Measurements from ENCODE around the gene MARVELD2. TPM values are rescaled to one million over a fixed set of nuclear protein-coding genes. Genes with fewer than 3 reads are reported as not detected.
"Not testable (repeated sequence)": the region's sequence is repeated elsewhere in the genome, so short reads cannot be mapped to it uniquely, and the experiment has no call there.

The MARVELD2 gene
- total RNA-seq, 1 experiment from 2014 or later = 12.5 TPM

DNA sequence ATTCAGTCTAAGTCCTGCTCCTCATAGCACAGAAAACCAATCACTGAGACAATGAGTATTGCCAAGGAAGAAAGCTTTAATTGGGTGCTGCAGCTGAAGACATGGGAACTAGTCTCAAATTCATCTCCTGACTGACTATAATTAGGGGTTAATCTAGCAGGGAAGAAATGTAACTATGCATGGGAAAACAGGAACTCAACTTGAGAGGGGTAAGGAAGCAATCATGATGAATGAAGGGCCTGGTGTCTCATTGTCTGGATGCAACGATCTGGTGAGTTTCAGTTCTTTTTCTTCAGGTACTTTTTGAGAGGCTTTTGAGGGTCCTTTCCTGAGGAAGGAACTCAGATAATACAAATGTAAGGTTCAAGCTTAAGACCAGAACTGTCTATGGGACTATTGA lies 53.7 kb downstream of the MARVELD2 start:
- DNase-seq (no peak), ATAC-seq (no peak)
- ChIA-PET POLR2A (ENCODE audit: unreplicated experiment) (no interaction called here), CTCF (no interaction called here)
- Histone ChIP-seq H4K20me1 (ENCODE audit: low read length) (no peaks in the 10 kb centered on the region), H3K9me2 (replicated peaks; ENCODE audit: low read length) (no peaks in the 10 kb centered on the region), H3K27ac (ENCODE audit: low read length) (no peak overlapping the region), H3K4me1 (ENCODE audit: insufficient read depth, low read length) (no peaks in the 10 kb centered on the region), H3K79me2 (ENCODE audit: low read length) (no peaks in the 10 kb centered on the region), H3F3A (ENCODE audit: low read length, unreplicated experiment) (no peaks in the 10 kb centered on the region), H2AFZ (ENCODE audit: low read length) (no peak overlapping the region), H3K9me3 (ENCODE audit: low read length) (no peaks in the 10 kb centered on the region), H3K4me2 (ENCODE audit: low read length) (no peak overlapping the region), H3K9ac (ENCODE audit: low read length) (no peak overlapping the region), H3K27me3 (ENCODE audit: low read length) (no peaks in the 10 kb centered on the region), H3K36me3 (ENCODE audit: low read depth, low read length) (no peaks in the 10 kb centered on the region), H3K4me3 (ENCODE audit: low read length) (no peak overlapping the region)
- intact Hi-C loops (cut with micrococcal nuclease) = no loop called here
- BruUV-seq (replicated peaks) = no TSS peak
- TF ChIP-seq, protein P1, sequence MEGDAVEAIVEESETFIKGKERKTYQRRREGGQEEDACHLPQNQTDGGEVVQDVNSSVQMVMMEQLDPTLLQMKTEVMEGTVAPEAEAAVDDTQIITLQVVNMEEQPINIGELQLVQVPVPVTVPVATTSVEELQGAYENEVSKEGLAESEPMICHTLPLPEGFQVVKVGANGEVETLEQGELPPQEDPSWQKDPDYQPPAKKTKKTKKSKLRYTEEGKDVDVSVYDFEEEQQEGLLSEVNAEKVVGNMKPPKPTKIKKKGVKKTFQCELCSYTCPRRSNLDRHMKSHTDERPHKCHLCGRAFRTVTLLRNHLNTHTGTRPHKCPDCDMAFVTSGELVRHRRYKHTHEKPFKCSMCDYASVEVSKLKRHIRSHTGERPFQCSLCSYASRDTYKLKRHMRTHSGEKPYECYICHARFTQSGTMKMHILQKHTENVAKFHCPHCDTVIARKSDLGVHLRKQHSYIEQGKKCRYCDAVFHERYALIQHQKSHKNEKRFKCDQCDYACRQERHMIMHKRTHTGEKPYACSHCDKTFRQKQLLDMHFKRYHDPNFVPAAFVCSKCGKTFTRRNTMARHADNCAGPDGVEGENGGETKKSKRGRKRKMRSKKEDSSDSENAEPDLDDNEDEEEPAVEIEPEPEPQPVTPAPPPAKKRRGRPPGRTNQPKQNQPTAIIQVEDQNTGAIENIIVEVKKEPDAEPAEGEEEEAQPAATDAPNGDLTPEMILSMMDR (conservative IDR thresholded peaks at IDR 0.05; ENCODE audit: low read depth, low read length) = no peak
- no peak for TF ChIP-seq EZH2phosphoT487 (IDR thresholded peaks at IDR 0.05; ENCODE audit: borderline replicate concordance, low read length)
- TF ChIP-seq EZH2 (IDR thresholded peaks at IDR 0.05; ENCODE audit: low read length, unreplicated experiment) = no peak

DNA sequence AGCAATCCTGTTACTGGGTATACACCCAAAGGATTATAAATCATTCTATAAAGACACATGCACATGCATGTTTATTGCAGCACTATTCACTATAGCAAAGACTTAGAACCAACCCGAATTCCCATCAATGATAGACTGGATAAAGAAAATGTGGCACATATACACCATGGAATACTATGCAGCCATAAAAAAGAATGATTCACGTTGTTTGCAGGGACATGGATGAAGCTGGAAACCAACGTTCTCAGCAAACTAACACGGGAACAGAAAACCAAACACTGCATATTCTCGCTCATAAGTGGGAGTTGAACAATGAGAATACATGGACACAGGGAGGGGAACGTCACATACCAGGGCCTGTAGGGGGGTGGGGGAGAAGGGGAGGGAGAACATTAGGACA lies 56.6 kb downstream of the MARVELD2 start:
- POLR2A ChIA-PET (ENCODE audit: unreplicated experiment); H4K20me1 ChIP-seq (ENCODE audit: low read length); BruUV-seq (replicated peaks); H3K4me3 ChIP-seq (ENCODE audit: low read length); H3F3A ChIP-seq (ENCODE audit: low read length, unreplicated experiment); CTCF ChIA-PET; H3K79me2 ChIP-seq (ENCODE audit: low read length); H3K27ac ChIP-seq (ENCODE audit: low read length); DNase-seq; H3K4me1 ChIP-seq (ENCODE audit: insufficient read depth, low read length); H3K9ac ChIP-seq (ENCODE audit: low read length); H3K9me3 ChIP-seq (ENCODE audit: low read length); ATAC-seq; H2AFZ ChIP-seq (ENCODE audit: low read length); H3K27me3 ChIP-seq (ENCODE audit: low read length); H3K4me2 ChIP-seq (ENCODE audit: low read length); H3K9me2 ChIP-seq (replicated peaks; ENCODE audit: low read length); intact Hi-C loops (cut with micrococcal nuclease); H3K36me3 ChIP-seq (ENCODE audit: low read depth, low read length): not testable (repeated sequence)

DNA sequence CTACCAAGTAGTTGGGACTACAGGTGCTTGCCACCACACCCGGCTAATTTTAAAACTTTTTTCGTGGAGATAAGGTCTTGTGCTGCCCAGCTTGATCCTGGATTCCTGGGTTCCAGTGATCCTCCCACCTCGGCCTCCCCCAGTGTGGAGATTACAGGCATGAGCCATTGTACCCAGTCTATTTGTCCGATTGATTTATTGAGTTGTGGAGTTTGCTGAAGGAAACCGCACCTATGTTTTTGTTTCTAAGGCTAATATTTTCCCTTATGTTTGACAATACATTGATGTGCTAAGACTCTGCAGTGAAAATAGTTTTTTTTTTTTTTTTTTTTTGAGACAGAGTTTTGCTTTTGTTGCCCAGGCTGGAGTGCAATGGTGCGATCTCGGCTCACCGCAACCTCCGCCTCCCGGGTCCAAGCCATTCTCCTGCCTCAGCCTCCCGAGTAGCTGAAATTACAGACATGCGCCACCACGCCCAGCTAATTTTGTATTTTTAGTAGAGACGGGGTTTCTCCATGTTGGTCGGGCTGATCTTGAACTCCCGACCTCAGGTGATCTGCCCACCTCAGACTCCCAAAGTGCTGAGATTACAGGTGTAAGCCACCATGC lies 57.7 kb downstream of the MARVELD2 start:
- H3K27me3 ChIP-seq (ENCODE audit: low read length); H3K27ac ChIP-seq (ENCODE audit: low read length); POLR2A ChIA-PET (ENCODE audit: unreplicated experiment): not testable (repeated sequence)

DNA sequence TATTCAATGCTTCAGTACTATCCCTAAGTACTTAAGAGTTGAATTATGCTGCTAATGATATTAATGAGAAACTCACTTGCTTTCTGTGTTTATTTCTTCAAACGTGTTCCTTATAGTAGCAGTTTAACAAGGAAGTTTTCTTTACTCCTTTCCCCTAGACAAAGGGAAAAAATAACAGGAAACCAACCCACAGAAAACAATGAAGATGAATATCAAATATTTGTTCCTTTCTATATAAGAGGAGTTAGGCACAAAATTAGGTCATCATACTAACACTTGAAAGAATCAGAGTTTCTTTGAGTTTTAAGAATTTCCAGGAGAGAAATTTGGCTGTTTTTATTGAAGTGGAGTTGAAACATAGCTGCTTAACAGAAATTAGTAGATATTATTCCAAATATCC lies 62.3 kb downstream of the MARVELD2 start:
- H3K9me3 ChIP-seq (ENCODE audit: low read length) = no peaks in the 10 kb centered on the region
- ATAC-seq (no peak), DNase-seq (no peak)
- ChIA-PET CTCF (no interaction called here), POLR2A (ENCODE audit: unreplicated experiment) (no interaction called here)
- H3K4me1 ChIP-seq (ENCODE audit: insufficient read depth, low read length) = no peaks in the 10 kb centered on the region
- intact Hi-C loops (cut with micrococcal nuclease) = no loop called here
- no peak overlapping the region for H3K27ac ChIP-seq (ENCODE audit: low read length)
- no peak overlapping the region for H3K9ac ChIP-seq (ENCODE audit: low read length)
- H4K20me1 ChIP-seq (ENCODE audit: low read length) = no peaks in the 10 kb centered on the region
- no peaks in the 10 kb centered on the region for H3K36me3 ChIP-seq (ENCODE audit: low read depth, low read length)
- H3F3A ChIP-seq (ENCODE audit: low read length, unreplicated experiment) = no peaks in the 10 kb centered on the region
- H3K4me2 ChIP-seq (ENCODE audit: low read length) = no peak overlapping the region
- BruUV-seq (replicated peaks) = no TSS peak
- no peaks in the 10 kb centered on the region for H3K27me3 ChIP-seq (ENCODE audit: low read length)
- no peaks in the 10 kb centered on the region for H3K9me2 ChIP-seq (replicated peaks; ENCODE audit: low read length)
- no peaks in the 10 kb centered on the region for H3K79me2 ChIP-seq (ENCODE audit: low read length)
- TF ChIP-seq EZH2phosphoT487 (IDR thresholded peaks at IDR 0.05; ENCODE audit: borderline replicate concordance, low read length) (no peak), EZH2 (IDR thresholded peaks at IDR 0.05; ENCODE audit: low read length, unreplicated experiment) (no peak)
- TF ChIP-seq, protein P1 (conservative IDR thresholded peaks at IDR 0.05; ENCODE audit: low read depth, low read length) = no peak
- H3K4me3 ChIP-seq (ENCODE audit: low read length) = no peak overlapping the region
- H2AFZ ChIP-seq (ENCODE audit: low read length) = no peak overlapping the region

More for the DNA sequence above, 57.7 kb downstream of the MARVELD2 start:
- ATAC-seq; CTCF ChIA-PET; H3K36me3 ChIP-seq (ENCODE audit: low read depth, low read length); H3F3A ChIP-seq (ENCODE audit: low read length, unreplicated experiment); H3K4me1 ChIP-seq (ENCODE audit: insufficient read depth, low read length); H3K9me3 ChIP-seq (ENCODE audit: low read length); H3K4me3 ChIP-seq (ENCODE audit: low read length); intact Hi-C loops (cut with micrococcal nuclease); H4K20me1 ChIP-seq (ENCODE audit: low read length); H3K4me2 ChIP-seq (ENCODE audit: low read length); H3K9me2 ChIP-seq (replicated peaks; ENCODE audit: low read length); DNase-seq; BruUV-seq (replicated peaks); H2AFZ ChIP-seq (ENCODE audit: low read length); H3K9ac ChIP-seq (ENCODE audit: low read length); H3K79me2 ChIP-seq (ENCODE audit: low read length): not testable (repeated sequence)

DNA sequence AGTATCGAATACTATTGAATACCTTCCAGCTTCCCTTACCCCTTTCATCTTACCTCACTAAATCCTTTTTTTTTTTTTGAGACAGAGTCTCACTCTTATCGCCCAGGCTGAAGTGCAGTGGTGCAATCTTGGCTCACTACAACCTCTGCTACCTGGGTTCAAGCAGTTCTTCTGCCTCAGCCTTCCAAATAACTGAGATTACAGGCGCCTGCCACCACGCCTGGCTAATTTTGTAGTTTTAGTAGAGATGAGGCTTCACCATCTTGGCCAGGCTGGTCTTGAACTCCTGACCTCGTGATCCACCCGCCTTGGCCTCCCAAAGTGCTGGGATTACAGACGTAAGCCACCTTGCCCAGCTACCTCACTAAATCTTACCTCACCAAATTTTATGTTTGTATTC lies 63.4 kb downstream of the MARVELD2 start:
- H3K27me3 ChIP-seq (ENCODE audit: low read length); H3F3A ChIP-seq (ENCODE audit: low read length, unreplicated experiment); CTCF ChIA-PET; H3K4me2 ChIP-seq (ENCODE audit: low read length); H2AFZ ChIP-seq (ENCODE audit: low read length); H3K36me3 ChIP-seq (ENCODE audit: low read depth, low read length); intact Hi-C loops (cut with micrococcal nuclease); H4K20me1 ChIP-seq (ENCODE audit: low read length); DNase-seq; H3K4me1 ChIP-seq (ENCODE audit: insufficient read depth, low read length); H3K4me3 ChIP-seq (ENCODE audit: low read length); H3K9me2 ChIP-seq (replicated peaks; ENCODE audit: low read length); H3K9ac ChIP-seq (ENCODE audit: low read length); H3K27ac ChIP-seq (ENCODE audit: low read length); H3K79me2 ChIP-seq (ENCODE audit: low read length); BruUV-seq (replicated peaks); H3K9me3 ChIP-seq (ENCODE audit: low read length); ATAC-seq; POLR2A ChIA-PET (ENCODE audit: unreplicated experiment): not testable (repeated sequence)

Measured in PC-3 (cell line).